ENCODE results near the gene L3MBTL3.
A peak's percentile ranks its signal among the peaks of the same experiment; 100 is the strongest.
"Not testable (repeated sequence)": the region's sequence is repeated elsewhere in the genome, so short reads cannot be mapped to it uniquely, and the experiment has no call there.

The L3MBTL3 gene

DNA sequence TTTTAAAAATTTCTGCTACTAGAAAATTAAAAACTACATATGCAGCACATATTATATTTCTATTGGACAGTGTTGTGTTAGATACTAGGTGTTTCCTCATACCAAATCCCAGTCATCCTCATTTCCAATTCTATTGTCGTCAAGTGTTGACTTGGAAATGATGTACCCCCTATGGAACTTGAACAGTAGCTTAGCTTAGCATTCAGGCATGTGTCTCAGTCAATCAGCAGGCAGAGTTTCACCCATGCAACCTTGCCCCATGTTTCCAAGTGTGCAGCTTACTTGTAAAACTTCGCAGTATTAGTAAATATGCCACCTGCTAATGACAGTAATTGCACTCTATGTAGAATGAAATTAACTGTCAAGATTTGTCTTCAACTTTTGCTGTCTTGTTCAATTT lies 144.9 kb downstream of the L3MBTL3 start:
- FAIRE-seq (no peak), DNase-seq (ENCODE audit: extremely low spot score, insufficient read length, low read depth) (no peak)

DNA sequence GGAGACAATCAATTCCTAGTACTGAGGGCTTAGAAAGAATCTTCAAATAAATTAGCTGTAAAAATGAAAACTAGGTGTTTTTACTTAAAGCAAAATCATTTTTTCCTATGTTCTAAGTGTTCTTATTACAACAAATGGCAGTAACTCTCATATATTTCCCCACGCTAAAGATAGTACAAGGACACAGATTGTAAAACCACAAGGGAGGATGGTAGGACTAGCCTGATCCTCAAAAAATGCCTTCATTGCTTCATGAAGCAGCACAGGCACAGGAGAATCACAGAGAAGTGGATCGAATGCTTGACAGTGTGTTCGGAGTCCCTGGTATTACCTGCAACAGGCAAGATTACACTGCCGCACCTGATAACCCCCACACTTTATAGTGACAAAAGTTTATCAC lies 145.9 kb downstream of the L3MBTL3 start:
- FAIRE-seq: no peak
- DNase-seq (ENCODE audit: extremely low spot score, insufficient read length, low read depth): no peak

DNA sequence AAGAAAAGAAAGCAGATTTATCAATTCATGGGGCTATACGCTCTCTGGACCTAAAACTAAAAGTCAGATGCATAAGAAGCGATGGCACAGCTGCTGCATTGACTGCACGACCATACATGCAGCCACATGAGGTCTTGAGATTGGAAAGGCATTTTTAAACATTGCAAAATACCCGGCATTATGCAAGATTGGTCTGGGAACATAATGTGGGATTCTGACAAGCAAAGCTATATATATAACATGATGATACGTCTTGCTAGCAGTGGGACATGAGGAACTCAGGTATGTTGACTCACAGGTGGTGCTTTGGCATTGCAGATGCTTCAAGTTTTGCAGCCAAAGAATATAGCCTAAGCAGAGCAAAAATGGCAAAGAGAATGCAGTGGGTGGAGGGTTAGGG lies 149.3 kb downstream of the L3MBTL3 start:
- no peak for FAIRE-seq
- DNase-seq (ENCODE audit: extremely low spot score, insufficient read length, low read depth): no peak

DNA sequence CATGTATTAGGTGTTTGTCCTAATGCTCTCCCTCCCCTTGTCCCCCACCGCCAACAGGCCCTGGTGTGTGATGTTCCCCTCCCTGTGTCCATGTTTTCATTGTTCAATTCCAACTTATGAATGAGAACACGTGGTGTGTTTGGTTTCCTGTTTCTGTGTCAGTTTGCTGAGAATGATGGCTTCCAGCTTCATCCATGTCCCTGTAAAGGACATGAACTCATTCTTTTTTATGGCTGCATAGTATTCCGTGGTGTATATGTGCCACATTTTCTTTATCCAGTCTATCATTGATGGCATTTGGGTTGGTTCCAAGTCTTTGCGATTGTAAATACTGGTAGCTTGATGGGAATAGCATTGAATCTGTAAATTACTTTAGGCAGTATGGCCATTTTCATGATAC lies 151.8 kb downstream of the L3MBTL3 start:
- DNase-seq (ENCODE audit: extremely low spot score, insufficient read length, low read depth); FAIRE-seq: not testable (repeated sequence)

DNA sequence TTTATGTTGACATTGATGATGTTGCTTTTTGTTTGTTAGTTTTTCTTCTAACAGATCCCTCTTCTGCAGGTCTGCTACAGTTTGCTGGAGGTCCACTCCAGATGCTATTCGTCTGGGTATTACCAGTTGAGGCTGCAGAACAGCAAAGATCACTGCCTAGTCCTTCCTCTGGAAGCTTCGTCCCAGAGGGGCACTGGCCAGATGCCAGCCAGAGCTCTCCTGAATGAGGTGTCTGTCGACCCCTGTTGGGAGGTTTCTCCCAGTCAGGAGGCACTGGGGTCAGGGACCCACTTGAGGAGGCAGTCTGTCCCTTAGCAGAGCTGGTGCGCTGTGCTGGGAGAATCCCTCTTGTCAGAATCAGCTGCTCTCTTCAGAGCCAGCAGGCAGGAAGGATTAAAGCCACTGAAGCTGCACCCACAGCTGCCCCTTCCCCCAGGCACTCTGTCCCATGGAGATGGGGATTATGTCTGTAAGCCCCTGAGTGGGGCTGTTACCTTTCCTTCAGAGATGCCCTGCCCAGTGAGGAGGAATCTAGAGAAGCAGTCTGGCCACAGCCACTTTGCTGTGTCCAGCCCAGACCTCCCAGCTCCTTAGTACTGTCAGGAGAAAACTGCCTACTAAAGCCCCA lies 155.1 kb downstream of the L3MBTL3 start:
- not testable (repeated sequence) for FAIRE-seq; DNase-seq (ENCODE audit: extremely low spot score, insufficient read length, low read depth)

DNA sequence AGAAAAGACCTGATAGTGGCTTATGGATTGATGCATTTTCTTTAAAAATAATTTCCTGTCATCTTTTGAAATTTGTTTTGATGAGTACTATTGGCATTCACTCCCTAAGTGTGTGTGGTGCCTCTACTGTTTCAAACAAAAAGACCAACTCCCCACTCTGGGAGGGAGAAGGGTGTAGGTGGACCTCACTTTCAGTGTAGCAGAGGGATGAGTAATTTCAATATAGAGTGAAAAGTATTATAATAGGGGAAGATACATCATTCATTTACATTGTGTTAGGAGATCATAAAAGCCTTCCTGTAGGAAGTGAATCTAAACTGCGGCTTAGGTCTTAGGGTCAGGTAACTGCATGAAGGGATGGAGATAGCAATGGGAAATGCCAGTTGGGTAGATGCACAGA lies 158.0 kb downstream of the L3MBTL3 start:
- DNase-seq (ENCODE audit: extremely low spot score, insufficient read length, low read depth): no peak
- no peak for FAIRE-seq

DNA sequence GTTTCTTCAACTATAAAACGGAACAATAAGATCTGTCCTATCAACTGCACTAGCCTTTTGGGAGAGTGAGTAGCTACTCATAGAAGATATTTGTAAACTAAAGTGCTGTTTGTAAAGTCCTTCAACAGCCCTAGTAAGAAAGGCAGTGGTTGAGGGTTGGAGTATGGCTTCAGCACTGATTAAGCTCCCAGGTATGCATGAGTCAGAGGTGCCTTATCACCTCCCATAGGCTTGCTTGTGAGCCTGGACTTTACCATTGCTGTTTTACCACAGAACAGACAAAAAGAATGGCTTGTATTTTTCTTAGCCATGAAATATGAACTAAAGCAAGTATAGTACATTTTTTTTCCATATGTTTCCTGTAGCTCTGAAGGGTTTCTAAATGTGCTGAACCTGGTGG lies 160.3 kb downstream of the L3MBTL3 start:
- FAIRE-seq: no peak
- DNase-seq (ENCODE audit: extremely low spot score, insufficient read length, low read depth): no peak

DNA sequence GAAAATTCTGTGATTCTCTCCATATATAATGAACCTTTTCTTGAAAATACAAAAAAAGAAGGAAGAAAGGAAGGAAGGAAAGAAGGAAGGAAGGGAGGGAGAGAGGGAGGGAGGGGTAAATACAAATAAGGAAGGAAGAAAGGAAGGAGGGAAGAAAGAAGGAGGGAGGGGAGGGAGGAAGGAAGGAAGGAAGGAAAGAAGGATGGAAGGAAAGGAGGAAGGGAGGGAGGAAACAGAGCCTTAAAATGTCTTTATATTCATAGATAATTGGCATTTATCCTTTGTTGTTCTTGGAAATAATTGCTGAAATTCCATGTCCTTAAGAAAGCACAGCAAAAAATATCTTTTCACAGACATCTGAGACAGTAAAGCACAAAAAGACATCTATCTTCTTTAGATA lies 164.1 kb downstream of the L3MBTL3 start:
- FAIRE-seq: no peak

DNA sequence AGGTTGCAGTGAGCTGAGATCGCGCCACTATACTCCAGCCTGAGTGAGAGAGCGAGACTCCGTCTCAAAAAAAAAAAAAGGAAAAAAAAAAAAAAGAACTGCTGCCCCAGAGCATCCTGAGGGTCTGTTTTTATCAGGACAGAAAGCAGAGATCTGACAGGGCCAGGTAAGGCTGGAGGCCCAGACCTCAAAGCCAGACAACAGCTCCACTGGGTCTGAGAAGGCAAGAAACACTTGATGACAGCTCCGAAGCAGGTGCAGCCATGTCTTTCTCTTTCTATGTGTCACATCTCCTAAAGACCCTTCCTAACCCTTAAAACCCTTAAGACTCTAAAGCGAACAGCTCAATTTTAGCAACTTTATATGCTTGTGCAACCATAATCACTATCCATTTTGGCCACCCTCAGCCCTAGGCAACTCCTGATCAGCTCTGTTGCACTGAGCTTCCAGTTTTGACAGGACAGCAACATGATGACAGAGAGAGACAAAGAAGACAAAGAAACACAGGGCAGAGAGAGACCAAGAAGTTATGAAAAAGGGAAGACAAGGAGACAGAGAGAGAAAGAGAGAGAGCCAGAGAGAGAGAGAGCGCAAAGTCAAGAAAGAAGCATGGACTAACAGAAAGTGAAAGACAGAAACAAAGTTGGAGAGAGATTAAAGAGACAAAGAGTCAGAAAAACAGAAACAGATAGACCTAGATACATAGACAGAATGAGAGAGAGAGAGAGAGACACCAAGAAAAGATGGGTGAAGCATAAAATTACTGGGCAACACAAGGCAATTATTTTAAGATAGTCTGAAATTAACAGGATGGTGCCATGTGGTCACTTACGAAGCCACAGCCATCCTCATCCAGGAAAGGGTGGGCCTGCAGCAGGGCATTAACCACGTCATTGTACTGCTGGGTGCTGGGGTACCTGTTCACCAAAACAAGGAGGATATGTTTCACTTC lies 165.2 kb downstream of the L3MBTL3 start:
- peak; percentile 42 for FAIRE-seq

More for the DNA sequence above, 164.1 kb downstream of the L3MBTL3 start:
- no peak for DNase-seq (ENCODE audit: extremely low spot score, insufficient read length, low read depth)

DNA sequence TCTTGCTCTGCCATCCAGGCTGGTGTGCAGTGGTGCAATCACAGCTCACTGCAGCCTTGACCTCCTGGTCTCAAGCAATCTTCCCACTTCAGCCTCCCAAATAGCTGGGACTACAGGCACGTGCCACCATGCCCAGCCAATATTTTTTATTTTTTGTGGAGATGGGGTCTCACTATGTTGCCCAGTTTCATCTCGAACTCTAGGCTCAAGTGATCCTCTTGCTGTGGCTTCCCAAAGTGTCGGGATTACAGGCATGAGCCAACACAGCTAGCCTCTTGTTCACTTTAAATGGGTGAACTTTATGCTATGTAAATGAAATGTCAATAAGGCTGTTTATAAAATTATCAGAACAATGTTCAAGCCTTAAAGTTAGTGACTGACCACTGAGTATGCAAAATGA lies 167.3 kb downstream of the L3MBTL3 start:
- DNase-seq (ENCODE audit: extremely low spot score, insufficient read length, low read depth) (no peak), FAIRE-seq (no peak)

More for the DNA sequence above, 165.2 kb downstream of the L3MBTL3 start:
- DNase-seq (ENCODE audit: extremely low spot score, insufficient read length, low read depth): no peak

DNA sequence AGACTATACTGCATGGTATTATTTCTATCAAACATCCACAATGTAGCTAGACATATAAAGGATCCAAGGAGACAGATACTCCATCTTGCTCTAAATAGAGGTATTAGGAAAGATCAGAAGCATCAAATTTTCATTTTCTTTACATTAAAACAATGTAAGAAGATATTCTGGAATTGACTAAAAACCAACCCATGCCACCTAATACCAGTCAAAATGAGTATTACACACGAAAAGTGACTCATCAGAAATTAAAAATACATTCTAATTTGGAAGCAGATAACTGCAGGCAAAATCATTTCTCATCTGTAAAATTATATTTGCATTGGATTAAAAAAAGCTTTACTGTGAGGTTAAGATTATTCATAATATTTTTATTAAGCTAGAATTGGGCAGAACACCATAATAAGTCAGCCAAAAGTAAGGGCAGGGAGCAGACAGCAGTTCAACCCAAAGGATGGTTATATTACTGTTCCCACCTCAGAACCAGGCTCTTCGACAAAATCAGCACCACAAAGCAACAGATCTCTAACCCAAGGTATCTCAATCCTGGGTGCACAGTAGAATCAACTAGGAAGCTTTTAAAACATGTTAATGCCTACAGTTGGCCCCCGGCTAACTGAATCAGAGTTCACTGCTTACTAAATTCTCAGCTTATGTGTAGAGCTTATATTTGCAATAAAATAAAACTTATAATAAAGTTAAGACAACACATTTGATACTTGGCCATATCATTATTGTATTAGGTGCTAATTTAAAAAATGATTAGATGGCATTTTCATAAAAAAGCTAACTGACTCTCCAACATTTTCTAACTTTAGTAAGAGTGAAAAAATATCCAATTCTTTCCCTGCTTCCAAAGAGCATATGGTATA lies 169.2 kb downstream of the L3MBTL3 start:
- FAIRE-seq (no peak), DNase-seq (ENCODE audit: extremely low spot score, insufficient read length, low read depth) (no peak)

DNA sequence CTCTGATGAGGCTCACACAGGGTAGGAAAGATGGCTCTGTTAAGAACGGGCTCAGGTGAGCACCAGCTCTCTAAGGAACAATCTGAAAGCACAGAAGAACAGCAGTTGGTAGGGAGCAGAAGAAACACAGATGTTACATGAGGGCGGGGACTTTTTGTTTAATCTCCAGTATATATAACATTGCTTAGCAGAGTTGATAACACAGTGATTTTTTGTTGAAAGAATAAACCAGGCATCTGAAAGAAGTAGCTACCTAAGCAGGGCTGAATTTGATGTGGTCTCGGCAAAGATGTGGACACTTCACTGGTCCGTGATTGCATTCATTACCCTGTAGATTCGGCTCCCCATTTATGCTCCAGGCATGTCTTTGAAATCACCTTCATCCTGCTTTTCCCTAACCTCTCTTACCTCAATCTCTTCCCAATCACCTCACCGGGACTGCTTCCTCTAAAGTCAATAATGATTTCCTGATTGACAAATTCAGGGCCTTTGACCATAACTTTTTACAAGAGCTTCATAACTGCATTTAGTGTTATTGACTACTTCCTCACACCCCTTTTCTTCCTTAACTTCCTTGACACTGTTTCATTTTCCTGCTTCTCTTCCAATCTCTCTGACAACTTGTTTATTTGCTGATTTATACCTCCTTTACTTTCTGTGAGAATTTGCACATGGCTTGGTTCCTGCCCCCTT lies 170.0 kb downstream of the L3MBTL3 start:
- DNase-seq (ENCODE audit: extremely low spot score, insufficient read length, low read depth) (no peak), FAIRE-seq (peak; percentile 26)

DNA sequence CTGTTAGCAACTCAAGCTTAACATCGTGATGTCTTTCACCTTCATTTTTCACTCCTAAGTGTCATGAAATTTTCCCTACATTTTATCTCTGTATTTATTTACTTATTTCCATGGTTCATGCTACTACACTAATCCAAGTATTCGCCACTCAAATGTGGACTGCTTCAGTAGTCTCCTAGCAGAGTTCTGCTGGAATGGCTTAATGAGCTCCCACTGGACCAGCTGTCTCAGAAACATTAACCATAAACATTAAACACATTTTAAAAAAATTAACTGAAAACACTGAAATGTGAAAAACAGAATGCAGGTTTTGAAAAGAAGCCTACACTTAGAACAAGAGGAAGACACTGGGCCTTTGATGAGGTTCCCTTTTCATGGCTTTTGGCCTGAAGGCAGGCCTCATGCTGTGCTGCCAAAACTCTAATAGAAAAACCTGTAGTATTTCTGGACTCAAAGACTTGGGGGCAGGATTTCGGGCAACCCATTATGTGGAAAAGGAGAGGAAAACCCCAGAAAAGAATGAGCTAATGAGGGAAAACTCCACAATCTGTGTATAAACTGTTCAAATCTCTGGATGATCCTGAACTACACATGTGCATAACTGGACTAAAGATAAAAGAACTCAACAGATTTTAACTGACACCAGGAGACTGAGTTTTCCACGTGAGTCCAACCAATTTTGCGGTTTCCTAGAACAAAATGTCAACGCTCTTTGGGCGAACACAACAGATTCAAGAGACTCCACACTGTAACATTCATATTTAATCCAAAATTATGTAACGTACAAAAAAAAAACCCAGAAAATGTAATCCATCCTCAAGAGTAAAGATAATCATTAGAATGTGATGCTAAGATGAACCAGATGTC lies 171.4 kb downstream of the L3MBTL3 start:
- DNase-seq (ENCODE audit: extremely low spot score, insufficient read length, low read depth): no peak
- no peak for FAIRE-seq

Measured in GM18507 (cell line).